Ascending aorta (tissue), 2 donors: ENCODE measurements around the gene MMP19. TPM values are rescaled to one million over a fixed set of nuclear protein-coding genes. Genes with fewer than 3 reads are reported as not detected.

Experiments
- DNase-seq, 2 donors: peaks; one replicate each; pipeline ENCODE4 v3.0.0-alpha.2; 2019; ENCODE audit warnings: low spot score in 2 of 2
- H3K27ac ChIP-seq, 2 donors: fragments of 200-600 bp; sonication (generic); one replicate each; pipeline ENCODE4 v1.5.1; 2016 to 2017; ENCODE audit warnings: mild to moderate bottlenecking in 1 of 2
- H3K27me3 ChIP-seq: fragments of 200-600 bp; sonication (generic); one replicate; pipeline ENCODE4 v1.5.1; 2017
- H3K36me3 ChIP-seq, 2 donors: fragments of 200-600 bp; sonication (generic); one replicate each; pipeline ENCODE4 v1.5.1; 2016
- H3K4me1 ChIP-seq, 2 donors: fragments of 200-600 bp; sonication (generic); one replicate each; pipeline ENCODE4 v1.5.1; 2016 to 2017; ENCODE audit warnings: mild to moderate bottlenecking in 1 of 2
- H3K4me3 ChIP-seq, 2 donors: fragments of 200-600 bp; sonication (generic); one replicate each; pipeline ENCODE4 v1.5.1; 2016 to 2017; ENCODE audit warnings: mild to moderate bottlenecking in 1 of 2
- H3K9me3 ChIP-seq, 2 donors: fragments of 200-600 bp; sonication (generic); one replicate each; pipeline ENCODE4 v1.5.1; 2016
- CTCF ChIP-seq, 3 experiments: fragments of 200-600 bp in 2 of 3; fragments of 450-650 bp in 1 of 3; sonication (generic) in 2 of 3; IDR thresholded peaks; one replicate each; pipeline ENCODE4 v1.5.1; 2016 to 2019; ENCODE audit warnings: antibody characterized with exemption in 3 of 3, mild to moderate bottlenecking in 1 of 3, moderate library complexity in 1 of 3
- intact Hi-C: fragments of 100-400 bp; cut with DNase I; formaldehyde crosslinking; loops from one replicate; pipeline ENCODE4 v1.15.1; 2023
- total RNA-seq: library from RNA; depleted of rRNA; stranded (reverse); fragments of >200 nt; gene quantifications from one replicate; pipeline ENCODE4 v1.1.0, GENCODE V29; 2016

The MMP19 gene, protein sequence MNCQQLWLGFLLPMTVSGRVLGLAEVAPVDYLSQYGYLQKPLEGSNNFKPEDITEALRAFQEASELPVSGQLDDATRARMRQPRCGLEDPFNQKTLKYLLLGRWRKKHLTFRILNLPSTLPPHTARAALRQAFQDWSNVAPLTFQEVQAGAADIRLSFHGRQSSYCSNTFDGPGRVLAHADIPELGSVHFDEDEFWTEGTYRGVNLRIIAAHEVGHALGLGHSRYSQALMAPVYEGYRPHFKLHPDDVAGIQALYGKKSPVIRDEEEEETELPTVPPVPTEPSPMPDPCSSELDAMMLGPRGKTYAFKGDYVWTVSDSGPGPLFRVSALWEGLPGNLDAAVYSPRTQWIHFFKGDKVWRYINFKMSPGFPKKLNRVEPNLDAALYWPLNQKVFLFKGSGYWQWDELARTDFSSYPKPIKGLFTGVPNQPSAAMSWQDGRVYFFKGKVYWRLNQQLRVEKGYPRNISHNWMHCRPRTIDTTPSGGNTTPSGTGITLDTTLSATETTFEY
- total RNA-seq = 37.5 TPM

GRCh38 chr12:55842681-55843429 lies at the start of gene MMP19:
TSS of gene MMP19 (minus strand) at chr12:55842936. CDS start at chr12:55842830, 106 bp downstream.
- H3K36me3 ChIP-seq = peaks cover 4% of the 10 kb centered on the region in 2 donors
- intact Hi-C loops = loop anchor here (10.0 kb wide), 2 partner anchors 682 to 1408 kb away; partner anchors contain the start of gene RBMS2
- DNase-seq = no peak

DNA sequence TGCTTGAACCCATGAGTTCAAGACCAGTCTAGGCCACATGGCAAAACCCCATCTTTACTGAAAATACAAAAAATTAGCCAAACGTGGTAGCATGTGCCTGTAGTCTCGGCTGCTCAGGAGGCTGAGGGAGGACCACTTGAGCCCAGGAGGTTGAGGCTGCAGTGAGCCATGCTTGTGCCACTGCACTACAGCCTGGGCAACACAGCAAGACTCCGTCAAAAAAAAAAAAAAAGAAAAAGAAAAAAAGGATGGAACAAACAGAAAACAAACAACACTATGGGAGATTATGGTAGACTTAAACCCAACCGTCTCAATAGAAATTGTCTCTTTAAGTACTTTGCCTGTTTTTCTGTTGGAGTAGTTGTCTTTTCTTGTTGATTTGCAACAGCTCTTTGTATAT lies 48.6 kb upstream of the MMP19 start:
- H3K36me3 ChIP-seq = no peaks in the 10 kb centered on the region
- intact Hi-C loops = no loop called here
- H3K4me1 ChIP-seq = no peaks in the 10 kb centered on the region
- no peaks in the 10 kb centered on the region for H3K9me3 ChIP-seq
- no peak for DNase-seq
- H3K4me3 ChIP-seq = no peak overlapping the region
- no peak for TF ChIP-seq CTCF (IDR thresholded peaks at IDR 0.05)
- H3K27me3 ChIP-seq = no peaks in the 10 kb centered on the region
- no peak overlapping the region for H3K27ac ChIP-seq

More at GRCh38 chr12:55842681-55843429, at the start of gene MMP19:
- Histone ChIP-seq H3K27me3 (no peaks in the 10 kb centered on the region), H3K4me1 (peaks cover 0 to 26% of the 10 kb centered on the region in 2 donors), H3K4me3 (peak within 1 kb of the TSS; percentile 42 to 62), H3K9me3 (no peaks in the 10 kb centered on the region), H3K27ac (peak within 1 kb of the TSS; percentile 69 to 82)
- no peak for TF ChIP-seq CTCF (IDR thresholded peaks at IDR 0.05)

DNA sequence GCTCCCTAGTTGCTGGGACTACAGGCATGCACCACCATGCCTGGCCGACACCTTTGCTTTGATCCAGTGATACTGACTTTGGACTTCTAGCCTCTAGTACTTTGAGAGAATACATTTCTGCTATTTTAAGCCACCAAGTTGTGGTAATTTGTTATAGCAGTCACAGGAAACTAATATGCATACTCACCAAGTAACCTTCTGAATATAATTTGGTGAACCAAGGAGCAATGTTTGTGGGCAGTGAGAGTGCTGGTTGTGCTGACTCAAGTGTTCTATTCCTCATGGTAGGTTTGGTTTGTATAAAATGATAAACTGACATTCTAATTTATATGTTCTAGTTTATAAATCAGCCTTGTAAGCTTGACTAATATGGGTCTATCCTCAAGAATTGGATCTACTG lies 42.4 kb upstream of the MMP19 start:
- no peak for DNase-seq
- Histone ChIP-seq H3K27me3 (no peaks in the 10 kb centered on the region), H3K4me1 (no peaks in the 10 kb centered on the region), H3K27ac (no peak overlapping the region), H3K9me3 (no peaks in the 10 kb centered on the region), H3K4me3 (no peak overlapping the region), H3K36me3 (no peaks in the 10 kb centered on the region)
- intact Hi-C loops = no loop called here
- no peak for TF ChIP-seq CTCF (IDR thresholded peaks at IDR 0.05)

- no peak for DNase-seq
- Histone ChIP-seq H3K27me3 (no peaks in the 10 kb centered on the region), H3K4me3 (no peak overlapping the region), H3K27ac (no peak overlapping the region), H3K4me1 (no peaks in the 10 kb centered on the region), H3K9me3 (peaks cover 8 to 13% of the 10 kb centered on the region in 2 donors), H3K36me3 (no peaks in the 10 kb centered on the region)
- TF ChIP-seq CTCF (IDR thresholded peaks at IDR 0.05) = no peak
- intact Hi-C loops = no loop called here
Observed at GRCh38 chr12:55877824-55878223, 35.1 kb upstream of the MMP19 start.

- H3K27ac ChIP-seq = no peak overlapping the region
- intact Hi-C loops = no loop called here
- no peak for DNase-seq
- no peak for TF ChIP-seq CTCF (IDR thresholded peaks at IDR 0.05)
- no peak overlapping the region for H3K4me3 ChIP-seq
- H3K27me3 ChIP-seq = no peaks in the 10 kb centered on the region
- no peaks in the 10 kb centered on the region for H3K4me1 ChIP-seq
- H3K36me3 ChIP-seq = no peaks in the 10 kb centered on the region
- H3K9me3 ChIP-seq = peaks cover 8 to 13% of the 10 kb centered on the region in 2 donors
Observed at GRCh38 chr12:55875704-55876467, 33.1 kb upstream of the MMP19 start.
